ENCODE results near the gene ITSN2. TPM values are rescaled to one million over a fixed set of nuclear protein-coding genes. Genes with fewer than 3 reads are reported as not detected.

ITSN2 gene
- total RNA-seq, 1 experiment from 2014 or later, result 21.9 TPM

- intact Hi-C loops (cut with micrococcal nuclease), result loop anchor here (1.0 kb wide), 1 partner anchor 79 kb away; the partner anchor contains the start of gene TP53I3
- Histone ChIP-seq H4K20me1 (ENCODE audit: low read length) (no peaks in the 10 kb centered on the region), H3K9me2 (replicated peaks; ENCODE audit: low read length) (no peaks in the 10 kb centered on the region), H3F3A (ENCODE audit: low read length, unreplicated experiment) (no peaks in the 10 kb centered on the region), H3K36me3 (ENCODE audit: low read depth, low read length) (no peaks in the 10 kb centered on the region), H3K27me3 (ENCODE audit: low read length) (no peaks in the 10 kb centered on the region), H3K9me3 (ENCODE audit: low read length) (0 out of 2 replicates have a peak, but pooled peaks cover 5% of the 10 kb centered on the region), H3K4me1 (ENCODE audit: insufficient read depth, low read length) (no peaks in the 10 kb centered on the region), H2AFZ (ENCODE audit: low read length) (no peak overlapping the region), H3K9ac (ENCODE audit: low read length) (no peak overlapping the region), H3K4me3 (ENCODE audit: low read length) (no peak overlapping the region), H3K79me2 (ENCODE audit: low read length) (no peaks in the 10 kb centered on the region), H3K27ac (ENCODE audit: low read length) (no peak overlapping the region), H3K4me2 (ENCODE audit: low read length) (no peak overlapping the region)
- TF ChIP-seq EZH2phosphoT487 (IDR thresholded peaks at IDR 0.05; ENCODE audit: borderline replicate concordance, low read length) (no peak), CTCF (conservative IDR thresholded peaks at IDR 0.05; ENCODE audit: low read depth, low read length) (no peak), EZH2 (IDR thresholded peaks at IDR 0.05; ENCODE audit: low read length, unreplicated experiment) (no peak)
- ATAC-seq (no peak), DNase-seq (no peak)
- no TSS peak for BruUV-seq (replicated peaks)
- ChIA-PET CTCF (no interaction called here), POLR2A (ENCODE audit: unreplicated experiment) (no interaction called here)
These were observed 196.7 kb downstream of the ITSN2 start for GRCh38 chr2:24163601-24164000.

GRCh38 chr2:24163186-24163585 is 197.2 kb downstream of the ITSN2 start:
- no peak for DNase-seq

More at GRCh38 chr2:24163186-24163585, 197.2 kb downstream of the ITSN2 start:
- no TSS peak for BruUV-seq (replicated peaks)
- POLR2A ChIA-PET (ENCODE audit: unreplicated experiment), result no interaction called here
- no peaks in the 10 kb centered on the region for H3K9me2 ChIP-seq (replicated peaks; ENCODE audit: low read length)
- H3K79me2 ChIP-seq (ENCODE audit: low read length), result no peaks in the 10 kb centered on the region
- H3K27ac ChIP-seq (ENCODE audit: low read length), result no peak overlapping the region
- intact Hi-C loops (cut with micrococcal nuclease), result loop anchor here (1.0 kb wide), 1 partner anchor 79 kb away; the partner anchor contains the start of gene TP53I3
- H3K9ac ChIP-seq (ENCODE audit: low read length), result no peak overlapping the region
- TF ChIP-seq EZH2 (IDR thresholded peaks at IDR 0.05; ENCODE audit: low read length, unreplicated experiment) (no peak), EZH2phosphoT487 (IDR thresholded peaks at IDR 0.05; ENCODE audit: borderline replicate concordance, low read length) (no peak), CTCF (conservative IDR thresholded peaks at IDR 0.05; ENCODE audit: low read depth, low read length) (no peak)
- no peaks in the 10 kb centered on the region for H4K20me1 ChIP-seq (ENCODE audit: low read length)
- H3K27me3 ChIP-seq (ENCODE audit: low read length), result no peaks in the 10 kb centered on the region
- no peaks in the 10 kb centered on the region for H3K4me1 ChIP-seq (ENCODE audit: insufficient read depth, low read length)
- CTCF ChIA-PET, result no interaction called here
- H3K4me3 ChIP-seq (ENCODE audit: low read length), result no peak overlapping the region
- H3K9me3 ChIP-seq (ENCODE audit: low read length), result 0 out of 2 replicates have a peak, but pooled peaks cover 5% of the 10 kb centered on the region
- H3K36me3 ChIP-seq (ENCODE audit: low read depth, low read length), result no peaks in the 10 kb centered on the region
- H2AFZ ChIP-seq (ENCODE audit: low read length), result no peak overlapping the region
- no peak for ATAC-seq
- no peak overlapping the region for H3K4me2 ChIP-seq (ENCODE audit: low read length)
- no peaks in the 10 kb centered on the region for H3F3A ChIP-seq (ENCODE audit: low read length, unreplicated experiment)
